Osteoblast (primary cell): ENCODE results near the gene CFAP92. TPM values are rescaled to one million over a fixed set of nuclear protein-coding genes. Genes with fewer than 3 reads are reported as not detected.

Experiments
- DNase-seq: peaks from one replicate; pipeline ENCODE4 v3.0.0; 2011; ENCODE audit warnings: low spot score, mixed read lengths; ENCODE audit not compliant: insufficient read length; ENCODE audit errors: missing footprints
- H2AFZ ChIP-seq: 2 replicates; pipeline ENCODE4 v1.6.0; 2011; ENCODE audit warnings: mild to moderate bottlenecking, low read length
- H3K27ac ChIP-seq: 2 replicates; pipeline ENCODE4 v1.5.1; 2011; ENCODE audit warnings: mild to moderate bottlenecking, low read depth, low read length, moderate library complexity
- H3K27me3 ChIP-seq: 2 replicates; pipeline ENCODE4 v1.6.0; 2012; ENCODE audit warnings: mild to moderate bottlenecking, control low read depth, inconsistent platforms, low read length, moderate library complexity; ENCODE audit not compliant: insufficient read depth
- H3K36me3 ChIP-seq: 2 replicates; pipeline ENCODE4 v1.5.1; 2011; ENCODE audit warnings: mild to moderate bottlenecking, low read length, control low read depth, moderate library complexity; ENCODE audit not compliant: insufficient read depth
- H3K4me1 ChIP-seq: 2 replicates; pipeline ENCODE4 v1.5.1; 2011; ENCODE audit warnings: mild to moderate bottlenecking, low read length, control low read depth, moderate library complexity; ENCODE audit not compliant: insufficient read depth
- H3K4me2 ChIP-seq: 2 replicates; pipeline ENCODE4 v1.6.0; 2011; ENCODE audit warnings: mild to moderate bottlenecking, low read length; ENCODE audit not compliant: insufficient read depth
- H3K4me3 ChIP-seq: fragments of 200-600 bp; sonication (generic); 3 replicates; pipeline ENCODE4 v1.5.1; 2012; ENCODE audit warnings: mild to moderate bottlenecking, low read length, inconsistent platforms; ENCODE audit not compliant: insufficient read depth
- H3K79me2 ChIP-seq: 2 replicates; pipeline ENCODE4 v1.6.0; 2012; ENCODE audit warnings: mild to moderate bottlenecking, low read length, control low read depth, inconsistent platforms; ENCODE audit not compliant: insufficient read depth
- H3K9me3 ChIP-seq: 2 replicates; pipeline ENCODE4 v1.5.1; 2011; ENCODE audit warnings: low read depth, low read length, control low read depth
- H4K20me1 ChIP-seq: 2 replicates; pipeline ENCODE4 v1.6.0; 2012; ENCODE audit warnings: mild to moderate bottlenecking, low read length, control low read depth; ENCODE audit not compliant: insufficient read depth
- CTCF ChIP-seq: IDR thresholded peaks from 2 replicates; pipeline ENCODE4 v1.5.1; 2011; ENCODE audit warnings: mild to moderate bottlenecking, low read depth, low read length, moderate library complexity; ENCODE audit errors: extremely low read depth
- total RNA-seq: library from RNA; depleted of rRNA; stranded (reverse); fragments of >200 nt; gene quantifications from 2 replicates; pipeline ENCODE4 v1.2.3, GENCODE V29; 2012

Gene CFAP92
- total RNA-seq, 1 donor = not detected

GRCh38 chr3:128922804-128923459 is 70.9 kb downstream of the CFAP92 start:
- H3K27ac ChIP-seq = no peak overlapping the region
- H3K4me1 ChIP-seq = no peaks in the 10 kb centered on the region
- peaks cover 9% of the 10 kb centered on the region for H3K9me3 ChIP-seq
- no peak overlapping the region for H3K4me2 ChIP-seq
- H2AFZ ChIP-seq = no peak overlapping the region
- no peak for TF ChIP-seq CTCF
- no peak for DNase-seq
- H3K79me2 ChIP-seq = no peaks in the 10 kb centered on the region
- H3K27me3 ChIP-seq = no peaks in the 10 kb centered on the region
- peaks cover under 1% of the 10 kb centered on the region for H3K36me3 ChIP-seq
- H3K4me3 ChIP-seq = no peak overlapping the region
- H4K20me1 ChIP-seq = no peaks in the 10 kb centered on the region

- H2AFZ ChIP-seq = no peak overlapping the region
- H4K20me1 ChIP-seq = no peaks in the 10 kb centered on the region
- H3K36me3 ChIP-seq = peaks cover 19% of the 10 kb centered on the region
- no peak overlapping the region for H3K4me3 ChIP-seq
- no peak for DNase-seq
- H3K4me1 ChIP-seq = no peaks in the 10 kb centered on the region
- H3K27me3 ChIP-seq = no peaks in the 10 kb centered on the region
- no peak for TF ChIP-seq CTCF
- H3K79me2 ChIP-seq = no peaks in the 10 kb centered on the region
- no peak overlapping the region for H3K27ac ChIP-seq
- H3K9me3 ChIP-seq = peaks cover 7% of the 10 kb centered on the region
- no peak overlapping the region for H3K4me2 ChIP-seq
Observed at GRCh38 chr3:128919988-128920387, 73.9 kb downstream of the CFAP92 start.

- Histone ChIP-seq H3K9me3 (peaks cover 4% of the 10 kb centered on the region), H4K20me1 (no peaks in the 10 kb centered on the region), H3K4me3 (no peak overlapping the region), H3K4me1 (no peaks in the 10 kb centered on the region), H3K27me3 (no peaks in the 10 kb centered on the region), H2AFZ (no peak overlapping the region), H3K4me2 (no peak overlapping the region), H3K79me2 (no peaks in the 10 kb centered on the region), H3K36me3 (peaks cover 36% of the 10 kb centered on the region), H3K27ac (no peak overlapping the region)
- no peak for DNase-seq
- no peak for TF ChIP-seq CTCF
Observed at GRCh38 chr3:128917291-128917690, 76.6 kb downstream of the CFAP92 start.

GRCh38 chr3:128914966-128915645 is 78.8 kb downstream of the CFAP92 start:
- no peaks in the 10 kb centered on the region for H3K4me1 ChIP-seq
- no peak overlapping the region for H3K27ac ChIP-seq
- no peaks in the 10 kb centered on the region for H3K27me3 ChIP-seq
- no peak overlapping the region for H3K4me2 ChIP-seq
- no peaks in the 10 kb centered on the region for H4K20me1 ChIP-seq
- H3K36me3 ChIP-seq = peaks cover 43% of the 10 kb centered on the region
- no peak for DNase-seq
- TF ChIP-seq CTCF = no peak
- no peaks in the 10 kb centered on the region for H3K79me2 ChIP-seq
- H3K9me3 ChIP-seq = no peaks in the 10 kb centered on the region
- H3K4me3 ChIP-seq = no peak overlapping the region
- no peak overlapping the region for H2AFZ ChIP-seq
